PFSK-1 (cell line): ENCODE measurements around the gene CDC42BPB.

Source experiments
- FOXP2 ChIP-seq: optimal IDR thresholded peaks from 2 replicates; pipeline ENCODE3; 2011; ENCODE audit warnings: borderline replicate concordance, control low read depth, inconsistent platforms; ENCODE audit not compliant: insufficient read depth; ENCODE audit errors: extremely low read length, extremely low read depth
- POLR2AphosphoS5 ChIP-seq: IDR thresholded peaks from 2 replicates; pipeline ENCODE4 v1.6.1; 2012; ENCODE audit warnings: low read depth, mild to moderate bottlenecking, control low read depth, low read length, moderate library complexity
- REST ChIP-seq, 2 experiments: IDR thresholded peaks; 2 replicates each; pipeline versions ENCODE4 v1.6.1 to v1.8.0; 2011 to 2012; ENCODE audit warnings: low read depth in 2 of 2, low read length in 2 of 2, control low read depth in 1 of 2, inconsistent platforms in 1 of 2, mild to moderate bottlenecking in 1 of 2, moderate library complexity in 1 of 2; ENCODE audit not compliant: insufficient read depth in 1 of 2
- SIN3A ChIP-seq: IDR thresholded peaks from 2 replicates; pipeline ENCODE4 v1.6.1; 2012; ENCODE audit warnings: mild to moderate bottlenecking, low read length, moderate library complexity, borderline replicate concordance; ENCODE audit not compliant: insufficient read depth
- TAF1 ChIP-seq: IDR thresholded peaks from 2 replicates; pipeline ENCODE4 v1.6.1; 2012; ENCODE audit warnings: low read length, control low read depth, borderline replicate concordance; ENCODE audit not compliant: insufficient read depth

- TF ChIP-seq TAF1 (no peak), POLR2AphosphoS5 (no peak), REST (IDR thresholded peaks at IDR 0.05; ENCODE audit: insufficient read depth in 1 of 2, low read depth in 2 of 2, low read length in 2 of 2) (no peak), FOXP2 (no peak), SIN3A (no peak)
These were observed 153.3 kb downstream of the CDC42BPB start for GRCh38 chr14:102903889-102904512.
